ENCODE measurements around the gene RPS16.

RPS16 gene

DNA sequence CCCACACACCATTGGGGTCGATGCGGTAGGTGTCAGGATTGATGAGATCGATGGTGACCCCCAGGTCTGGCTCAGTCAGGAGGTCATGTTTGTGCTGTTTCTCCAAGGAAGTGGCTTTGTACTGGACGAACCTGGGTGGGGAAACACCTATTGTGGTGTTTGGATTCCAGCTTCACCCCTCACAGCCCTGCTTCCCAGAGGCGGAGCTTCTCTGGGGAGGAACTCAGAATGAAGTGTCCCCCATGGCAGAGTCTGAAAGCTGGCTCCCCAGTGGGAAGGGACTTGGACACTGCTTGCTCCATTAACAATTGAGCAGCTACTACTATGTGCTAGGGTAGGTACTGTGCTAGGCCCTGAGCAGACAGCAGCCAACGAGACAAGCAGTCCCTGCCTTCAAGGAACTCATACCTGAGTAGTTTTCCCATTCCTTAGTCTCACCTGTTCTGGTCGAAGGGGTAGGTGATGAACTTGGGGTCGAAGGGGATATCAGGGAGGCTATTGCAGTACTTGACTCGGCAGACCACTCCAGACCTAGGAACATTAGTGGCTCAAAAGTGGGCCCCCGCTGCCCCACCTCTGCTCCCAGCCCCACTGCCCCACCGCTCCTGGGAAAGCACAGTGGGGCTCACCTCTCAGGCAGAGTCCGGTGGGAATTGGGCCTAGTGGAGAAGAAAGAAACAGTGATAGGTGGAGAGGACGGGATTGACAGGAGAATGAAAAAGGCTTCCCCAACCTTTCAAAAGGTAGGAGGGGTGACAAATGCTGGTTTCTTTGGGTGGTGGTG lies 45.9 kb downstream of the RPS16 start:
- Histone ChIP-seq H3K27me3 (ENCODE audit: control insufficient read depth in 1 of 2, insufficient read depth in 2 of 2, low read length in 2 of 2) (no peaks in the 10 kb centered on the region), H3K9me3 (ENCODE audit: low read length) (no peaks in the 10 kb centered on the region), H3K4me3 (ENCODE audit: low read depth in 1 of 2, low read length in 2 of 2) (peak overlapping the region; percentile 81 to 95), H3K4me1 (ENCODE audit: insufficient read depth, low read length) (peaks cover 19% of the 10 kb centered on the region), H3K36me3 (ENCODE audit: insufficient read depth, low read length) (peaks cover 57% of the 10 kb centered on the region), H3K9ac (ENCODE audit: low read length) (peak overlapping the region; percentile 83), H3K27ac (ENCODE audit: low read depth, low read length) (peak overlapping the region; percentile 98)

DNA sequence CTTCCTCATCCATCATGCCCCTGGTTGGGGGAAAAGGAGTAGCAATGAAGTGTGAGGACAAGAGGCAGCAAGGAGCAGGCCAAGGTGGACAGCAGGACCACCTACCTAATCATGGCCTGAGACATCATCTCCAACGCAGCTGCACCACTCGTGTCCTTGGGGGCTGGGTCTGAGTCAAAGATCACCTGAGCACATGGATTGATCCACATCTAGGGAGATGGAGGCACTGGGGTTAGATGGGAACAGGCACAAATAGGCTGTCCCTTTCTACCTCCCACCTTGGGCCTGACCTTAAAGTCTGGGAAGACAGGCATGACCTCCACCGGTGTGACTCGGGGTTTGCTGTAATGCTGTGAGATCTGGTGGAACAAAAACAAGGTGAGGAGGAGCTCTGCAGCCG lies 47.1 kb downstream of the RPS16 start:
- H3K27ac ChIP-seq (ENCODE audit: low read depth, low read length), result no peak overlapping the region
- H3K9ac ChIP-seq (ENCODE audit: low read length), result no peak overlapping the region
- H3K4me1 ChIP-seq (ENCODE audit: insufficient read depth, low read length), result peaks cover 19% of the 10 kb centered on the region
- no peaks in the 10 kb centered on the region for H3K9me3 ChIP-seq (ENCODE audit: low read length)
- H3K4me3 ChIP-seq (ENCODE audit: low read depth in 1 of 2, low read length in 2 of 2), result no peak overlapping the region
- H3K27me3 ChIP-seq (ENCODE audit: control insufficient read depth in 1 of 2, insufficient read depth in 2 of 2, low read length in 2 of 2), result no peaks in the 10 kb centered on the region
- H3K36me3 ChIP-seq (ENCODE audit: insufficient read depth, low read length), result peaks cover 53% of the 10 kb centered on the region

DNA sequence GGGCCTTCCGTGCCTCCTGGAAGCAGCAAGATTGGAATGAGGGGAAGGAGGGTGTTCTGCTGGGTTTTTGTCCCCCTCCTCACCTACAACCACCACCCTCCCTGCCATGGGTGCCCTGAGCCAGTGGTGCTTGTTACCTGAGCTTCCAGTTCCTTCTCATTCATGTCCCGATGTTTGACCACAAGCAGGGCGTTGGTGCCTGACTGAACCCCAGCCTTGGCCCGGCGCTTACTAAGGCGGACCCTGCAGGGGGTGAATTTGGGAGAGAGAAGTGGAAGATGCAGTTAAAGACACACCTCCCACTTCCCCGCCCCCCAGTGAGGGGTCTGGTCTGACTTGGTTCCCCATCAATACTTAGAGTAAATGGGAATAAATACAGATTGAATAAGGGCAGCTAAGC lies 49.2 kb downstream of the RPS16 start:
- Histone ChIP-seq H3K4me1 (ENCODE audit: insufficient read depth, low read length) (peaks cover 14% of the 10 kb centered on the region), H3K27ac (ENCODE audit: low read depth, low read length) (no peak overlapping the region), H3K36me3 (ENCODE audit: insufficient read depth, low read length) (peaks cover 68% of the 10 kb centered on the region), H3K27me3 (ENCODE audit: control insufficient read depth in 1 of 2, insufficient read depth in 2 of 2, low read length in 2 of 2) (no peaks in the 10 kb centered on the region), H3K9ac (ENCODE audit: low read length) (no peak overlapping the region), H3K9me3 (ENCODE audit: low read length) (no peaks in the 10 kb centered on the region), H3K4me3 (ENCODE audit: low read depth in 1 of 2, low read length in 2 of 2) (no peak overlapping the region)

DNA sequence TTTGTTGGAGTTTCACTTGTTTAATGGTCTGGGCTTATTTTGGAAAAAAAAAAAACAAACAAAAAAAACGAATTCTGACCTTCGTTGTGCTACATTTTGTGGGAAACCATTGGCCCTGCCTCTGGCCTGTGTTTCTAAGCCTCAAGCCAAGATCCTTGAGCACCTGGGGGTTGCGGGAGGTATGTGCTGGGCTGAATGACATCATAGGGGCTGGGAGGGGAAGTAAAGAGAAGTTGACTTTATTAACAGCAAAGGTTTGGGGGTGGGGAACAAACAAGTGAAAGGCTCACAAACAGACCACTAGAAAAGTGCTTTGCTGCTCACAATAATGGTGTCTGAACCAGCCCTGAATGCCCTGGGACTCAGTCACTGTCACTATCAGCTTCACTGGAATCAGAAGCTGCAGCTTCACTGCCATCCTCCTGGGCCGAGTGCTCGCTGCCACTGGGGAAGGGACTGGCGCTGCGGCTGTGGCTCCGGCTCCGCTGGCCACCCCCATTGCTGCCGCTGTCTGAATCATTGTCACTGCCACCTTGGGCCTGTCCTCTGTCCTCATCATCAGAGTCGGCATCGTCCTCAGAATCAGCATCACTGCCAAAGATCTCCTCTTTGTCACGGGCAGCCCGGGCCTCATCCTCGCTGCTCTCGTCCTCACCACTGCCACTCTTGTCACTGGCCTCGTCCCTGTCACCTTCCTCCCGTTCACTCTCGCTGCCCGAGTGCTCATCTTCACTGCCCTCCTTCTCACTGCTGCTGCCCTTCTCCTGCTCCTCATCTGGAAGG lies 49.9 kb downstream of the RPS16 start:
- H3K4me3 ChIP-seq (ENCODE audit: low read depth in 1 of 2, low read length in 2 of 2), result no peak overlapping the region
- peaks cover 76% of the 10 kb centered on the region for H3K36me3 ChIP-seq (ENCODE audit: insufficient read depth, low read length)
- H3K27ac ChIP-seq (ENCODE audit: low read depth, low read length), result no peak overlapping the region
- peaks cover 14% of the 10 kb centered on the region for H3K4me1 ChIP-seq (ENCODE audit: insufficient read depth, low read length)
- no peaks in the 10 kb centered on the region for H3K27me3 ChIP-seq (ENCODE audit: control insufficient read depth in 1 of 2, insufficient read depth in 2 of 2, low read length in 2 of 2)
- H3K9ac ChIP-seq (ENCODE audit: low read length), result no peak overlapping the region
- H3K9me3 ChIP-seq (ENCODE audit: low read length), result no peaks in the 10 kb centered on the region

DNA sequence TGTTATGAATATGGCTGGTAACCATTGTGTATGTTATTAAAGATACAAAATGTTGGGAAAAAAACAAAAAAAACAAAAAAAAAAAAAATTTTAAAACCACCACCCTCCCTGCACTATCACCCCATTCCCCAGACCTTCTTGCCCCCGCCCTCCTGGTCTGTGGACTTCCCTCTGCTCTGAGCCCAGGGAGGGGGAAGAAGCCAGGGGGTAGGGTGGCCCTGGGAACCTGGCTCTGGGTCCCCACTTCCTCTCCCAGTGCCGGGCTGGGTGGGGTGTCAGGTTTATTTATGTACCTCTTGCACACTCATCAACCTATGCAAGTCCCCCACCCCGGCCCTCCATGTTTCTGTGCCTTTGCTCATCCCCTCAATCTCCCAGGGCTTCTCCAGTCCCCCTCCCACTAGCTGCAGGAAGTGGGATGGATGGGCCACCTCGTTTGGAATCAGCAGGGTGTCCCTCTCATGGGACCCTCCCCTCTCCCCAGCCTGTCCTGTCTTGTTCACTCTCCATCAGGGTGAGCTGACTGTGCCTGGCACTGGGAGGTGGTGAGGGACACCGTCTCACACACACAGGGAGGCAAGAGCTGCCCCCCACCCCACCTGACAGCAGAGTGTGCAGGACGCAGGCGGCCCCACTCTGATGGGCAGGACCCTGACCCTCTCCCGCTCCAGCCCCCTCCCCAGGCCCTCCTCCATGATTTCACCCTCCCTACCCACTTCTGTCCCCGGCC lies 50.7 kb downstream of the RPS16 start:
- Histone ChIP-seq H3K4me3 (ENCODE audit: low read depth in 1 of 2, low read length in 2 of 2) (no peak overlapping the region), H3K4me1 (ENCODE audit: insufficient read depth, low read length) (peaks cover 9% of the 10 kb centered on the region), H3K36me3 (ENCODE audit: insufficient read depth, low read length) (peaks cover 84% of the 10 kb centered on the region), H3K27me3 (ENCODE audit: control insufficient read depth in 1 of 2, insufficient read depth in 2 of 2, low read length in 2 of 2) (no peaks in the 10 kb centered on the region), H3K9ac (ENCODE audit: low read length) (no peak overlapping the region), H3K9me3 (ENCODE audit: low read length) (no peaks in the 10 kb centered on the region), H3K27ac (ENCODE audit: low read depth, low read length) (no peak overlapping the region)

All from muscle layer of colon (tissue), 2 donors.